ENCODE results near the gene RNF151. TPM values are rescaled to one million over a fixed set of nuclear protein-coding genes. Genes with fewer than 3 reads are reported as not detected.
A peak's percentile ranks its signal among the peaks of the same experiment; 100 is the strongest.

Gene RNF151
- total RNA-seq, 1 donor from 2014 or later = not detected

DNA sequence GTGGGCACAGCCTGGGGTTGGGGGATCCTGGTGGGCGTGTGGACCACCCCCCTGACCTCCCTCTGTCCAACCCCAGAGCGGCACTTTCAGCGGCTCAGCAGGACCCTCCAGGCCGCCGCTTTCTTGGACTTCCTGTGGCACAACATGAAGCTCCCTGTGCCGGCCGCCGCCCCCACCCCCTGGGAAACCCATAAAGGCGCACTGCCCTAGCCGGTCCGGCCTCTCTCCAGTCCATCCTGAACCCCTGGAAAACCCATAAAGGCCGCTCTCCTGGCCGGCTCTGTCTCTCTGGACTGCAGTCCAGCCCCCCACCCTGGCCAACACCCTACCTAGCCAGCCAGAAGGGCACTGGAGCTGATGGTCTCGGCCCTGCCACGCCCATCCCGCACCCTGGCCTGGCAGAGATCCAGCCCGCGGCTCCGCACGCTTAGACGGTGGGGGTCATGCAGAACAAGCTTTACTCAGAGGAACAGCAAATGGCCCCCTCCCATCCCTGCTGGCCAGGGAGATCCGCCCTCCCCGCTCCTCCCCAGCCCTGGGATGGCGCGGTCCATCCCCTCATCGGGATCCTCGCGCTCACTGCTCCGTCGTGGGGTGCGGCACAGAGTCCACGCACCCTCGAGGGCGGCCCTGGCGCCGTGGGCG is 11.9 kb downstream of the RNF151 start:
- Mint-ChIP-seq H3K9me3 (ENCODE audit: unreplicated experiment) (peaks cover 2% of the 10 kb centered on the region), H3K4me1 (ENCODE audit: low read depth, unreplicated experiment) (peaks cover 16% of the 10 kb centered on the region), H3K27me3 (ENCODE audit: unreplicated experiment) (peaks cover 8% of the 10 kb centered on the region), H3K27ac (ENCODE audit: unreplicated experiment) (no peak overlapping the region), H3K36me3 (ENCODE audit: unreplicated experiment) (no peaks in the 10 kb centered on the region), H3K4me3 (ENCODE audit: unreplicated experiment) (no peak overlapping the region)
- TF ChIP-seq, protein P1, sequence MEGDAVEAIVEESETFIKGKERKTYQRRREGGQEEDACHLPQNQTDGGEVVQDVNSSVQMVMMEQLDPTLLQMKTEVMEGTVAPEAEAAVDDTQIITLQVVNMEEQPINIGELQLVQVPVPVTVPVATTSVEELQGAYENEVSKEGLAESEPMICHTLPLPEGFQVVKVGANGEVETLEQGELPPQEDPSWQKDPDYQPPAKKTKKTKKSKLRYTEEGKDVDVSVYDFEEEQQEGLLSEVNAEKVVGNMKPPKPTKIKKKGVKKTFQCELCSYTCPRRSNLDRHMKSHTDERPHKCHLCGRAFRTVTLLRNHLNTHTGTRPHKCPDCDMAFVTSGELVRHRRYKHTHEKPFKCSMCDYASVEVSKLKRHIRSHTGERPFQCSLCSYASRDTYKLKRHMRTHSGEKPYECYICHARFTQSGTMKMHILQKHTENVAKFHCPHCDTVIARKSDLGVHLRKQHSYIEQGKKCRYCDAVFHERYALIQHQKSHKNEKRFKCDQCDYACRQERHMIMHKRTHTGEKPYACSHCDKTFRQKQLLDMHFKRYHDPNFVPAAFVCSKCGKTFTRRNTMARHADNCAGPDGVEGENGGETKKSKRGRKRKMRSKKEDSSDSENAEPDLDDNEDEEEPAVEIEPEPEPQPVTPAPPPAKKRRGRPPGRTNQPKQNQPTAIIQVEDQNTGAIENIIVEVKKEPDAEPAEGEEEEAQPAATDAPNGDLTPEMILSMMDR (IDR thresholded peaks at IDR 0.05; ENCODE audit: partially characterized antibody, unreplicated experiment) = no peak
- DNase-seq = no peak

DNA sequence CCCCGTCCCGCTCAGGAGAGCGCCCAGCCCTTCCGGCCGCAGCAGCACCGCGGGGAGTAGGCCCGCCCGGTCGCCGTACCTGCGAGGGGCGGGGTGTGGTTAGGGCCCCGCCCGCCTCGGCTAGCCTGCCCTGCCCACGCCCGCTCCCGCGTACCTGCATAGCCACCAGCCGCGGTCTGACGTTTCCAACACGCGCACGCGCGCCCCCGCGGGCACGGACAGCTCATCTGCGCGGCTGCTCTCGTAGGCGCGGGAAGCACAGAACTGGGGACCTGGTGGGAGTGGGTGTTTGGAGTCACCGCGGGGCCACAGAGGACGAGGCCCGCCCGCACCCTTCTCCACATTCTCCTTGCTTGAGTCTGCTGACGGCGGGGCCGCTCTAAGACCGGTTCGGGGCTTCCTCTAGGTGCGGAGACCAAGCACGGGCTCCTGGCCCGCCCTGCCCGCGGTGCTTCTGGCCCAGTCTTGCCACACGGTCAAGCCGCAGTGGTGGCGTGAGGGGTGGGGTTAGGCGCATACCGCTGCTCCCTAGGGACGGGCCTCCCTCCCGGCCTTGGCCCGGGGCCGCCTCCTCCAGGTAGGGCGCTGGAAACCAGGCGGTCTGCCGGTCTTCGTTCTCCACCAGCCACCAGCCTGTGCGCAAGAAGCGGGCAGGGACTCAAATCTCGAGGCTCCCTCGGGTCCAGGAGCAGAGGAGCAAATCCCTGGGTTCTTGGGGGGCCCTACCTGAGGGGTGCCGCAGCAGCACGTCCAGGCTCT is 12.8 kb downstream of the RNF151 start:
- H3K27ac Mint-ChIP-seq (ENCODE audit: unreplicated experiment) = no peak overlapping the region
- TF ChIP-seq, protein P1 (IDR thresholded peaks at IDR 0.05; ENCODE audit: partially characterized antibody, unreplicated experiment) = no peak
- H3K36me3 Mint-ChIP-seq (ENCODE audit: unreplicated experiment) = no peaks in the 10 kb centered on the region
- peaks cover 8% of the 10 kb centered on the region for H3K27me3 Mint-ChIP-seq (ENCODE audit: unreplicated experiment)
- peaks cover 16% of the 10 kb centered on the region for H3K4me1 Mint-ChIP-seq (ENCODE audit: low read depth, unreplicated experiment)
- peaks cover 2% of the 10 kb centered on the region for H3K9me3 Mint-ChIP-seq (ENCODE audit: unreplicated experiment)
- DNase-seq = no peak
- H3K4me3 Mint-ChIP-seq (ENCODE audit: unreplicated experiment) = peak overlapping the region; percentile 30

DNA sequence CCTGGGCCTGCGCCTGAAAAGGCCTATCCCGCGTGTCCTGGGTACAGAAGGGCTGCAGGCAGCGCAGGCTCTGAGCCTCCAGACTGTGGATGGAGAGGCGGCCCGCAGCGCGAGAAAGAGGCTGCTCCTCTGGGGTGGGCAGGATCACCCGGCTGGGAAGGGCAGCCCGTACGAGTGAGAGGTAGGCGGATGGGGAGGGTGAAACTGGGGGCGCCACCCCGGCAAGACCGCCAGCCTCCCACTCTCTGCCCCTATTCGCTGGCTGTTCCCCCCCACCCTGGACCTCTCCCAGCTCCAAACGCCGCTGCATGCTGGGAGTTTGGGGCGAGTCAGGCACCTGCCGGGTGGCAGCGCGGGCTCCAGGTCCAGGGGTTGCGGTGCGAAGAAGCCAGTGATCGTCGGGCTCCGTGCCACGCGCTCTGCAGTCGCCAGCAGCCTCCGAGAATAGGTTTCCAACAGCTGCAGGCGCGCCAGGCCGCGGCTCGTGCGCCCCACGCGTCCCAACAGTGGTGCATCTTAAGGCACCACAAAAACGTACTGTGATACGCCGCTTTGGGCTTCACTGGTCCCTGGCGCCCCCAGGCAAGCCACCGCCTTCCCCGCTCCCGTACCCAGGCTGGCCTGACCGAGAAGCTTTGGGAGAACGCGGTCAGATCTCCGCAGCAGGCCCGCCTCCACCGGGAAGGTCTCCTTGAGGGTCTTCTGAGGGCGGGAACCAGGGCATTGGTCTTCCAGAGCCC is 13.5 kb downstream of the RNF151 start:
- Mint-ChIP-seq H3K4me1 (ENCODE audit: low read depth, unreplicated experiment) (peaks cover 16% of the 10 kb centered on the region), H3K27me3 (ENCODE audit: unreplicated experiment) (peaks cover 11% of the 10 kb centered on the region), H3K27ac (ENCODE audit: unreplicated experiment) (no peak overlapping the region), H3K9me3 (ENCODE audit: unreplicated experiment) (peaks cover 2% of the 10 kb centered on the region), H3K4me3 (ENCODE audit: unreplicated experiment) (no peak overlapping the region), H3K36me3 (ENCODE audit: unreplicated experiment) (no peaks in the 10 kb centered on the region)
- TF ChIP-seq, protein P1 (IDR thresholded peaks at IDR 0.05; ENCODE audit: partially characterized antibody, unreplicated experiment) = no peak
- DNase-seq = no peak

DNA sequence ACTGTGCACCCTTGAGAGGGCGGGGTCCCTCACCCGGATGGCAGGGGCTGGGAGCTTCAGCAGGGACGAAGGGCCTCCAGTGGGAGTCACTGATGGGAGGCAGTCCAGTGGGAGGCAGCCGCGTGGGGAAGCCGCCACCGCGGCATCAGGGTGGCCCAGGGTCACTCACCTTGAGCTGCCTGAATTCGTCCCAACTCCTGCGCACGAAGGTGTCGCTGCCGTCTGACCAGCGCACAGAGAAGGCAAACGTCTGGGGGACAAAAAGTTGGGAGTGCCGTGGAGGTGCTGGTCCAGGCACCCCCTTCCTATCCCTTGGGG is 14.1 kb downstream of the RNF151 start:
- H3K36me3 Mint-ChIP-seq (ENCODE audit: unreplicated experiment) = no peaks in the 10 kb centered on the region
- no peak overlapping the region for H3K4me3 Mint-ChIP-seq (ENCODE audit: unreplicated experiment)
- no peak overlapping the region for H3K27ac Mint-ChIP-seq (ENCODE audit: unreplicated experiment)
- peaks cover 2% of the 10 kb centered on the region for H3K9me3 Mint-ChIP-seq (ENCODE audit: unreplicated experiment)
- DNase-seq = no peak
- peaks cover 16% of the 10 kb centered on the region for H3K4me1 Mint-ChIP-seq (ENCODE audit: low read depth, unreplicated experiment)
- peaks cover 11% of the 10 kb centered on the region for H3K27me3 Mint-ChIP-seq (ENCODE audit: unreplicated experiment)
- TF ChIP-seq, protein P1 (IDR thresholded peaks at IDR 0.05; ENCODE audit: partially characterized antibody, unreplicated experiment) = no peak
